Stomach (tissue), 9 donors: Measurements from ENCODE around the gene USB1. TPM values are rescaled to one million over a fixed set of nuclear protein-coding genes. Genes with fewer than 3 reads are reported as not detected.

Experiments used
- DNase-seq, 2 donors: peaks; one replicate each; pipeline versions ENCODE4 v3.0.0 to v3.0.0-alpha.2; 2013 to 2019
- H3K27ac ChIP-seq, 5 donors: fragments of 200-600 bp in 4 of 5; sonication (generic) in 4 of 5; one replicate each; pipeline ENCODE4 v1.5.1; 2013 to 2019; ENCODE audit warnings: mild to moderate bottlenecking in 1 of 5, moderate library complexity in 1 of 5
- H3K27me3 ChIP-seq, 3 donors: fragments of 200-600 bp; sonication (generic); one replicate each; pipeline ENCODE4 v1.5.1; 2017 to 2019; ENCODE audit warnings: mixed run types in 1 of 3
- H3K36me3 ChIP-seq, 4 donors: fragments of 200-600 bp; sonication (generic); 1 replicate in 3 of 4; 2 replicates in 1 of 4; pipeline ENCODE4 v1.5.1; 2016 to 2019
- H3K4me1 ChIP-seq, 4 donors: fragments of 200-600 bp; sonication (generic); one replicate each; pipeline ENCODE4 v1.5.1; 2016 to 2019
- H3K4me3 ChIP-seq, 4 donors: fragments of 200-600 bp; sonication (generic) in 3 of 4; one replicate each; pipeline ENCODE4 v1.5.1; 2016 to 2019; ENCODE audit warnings: mild to moderate bottlenecking in 1 of 4
- H3K9me3 ChIP-seq, 4 donors: fragments of 200-600 bp; sonication (generic); one replicate each; pipeline ENCODE4 v1.5.1; 2016 to 2019
- EP300 ChIP-seq: sonication (generic); formaldehyde crosslinking; IDR thresholded peaks from one replicate; pipeline ENCODE4 v1.6.1; 2017; ENCODE audit warnings: antibody characterized with exemption
- POLR2A ChIP-seq, 4 donors: fragments of 450-650 bp; IDR thresholded peaks; one replicate each; pipeline ENCODE4 v1.6.1; 2016; ENCODE audit warnings: antibody characterized with exemption in 4 of 4, control low read depth in 2 of 4, mild to moderate bottlenecking in 1 of 4, moderate library complexity in 1 of 4
- POLR2AphosphoS5 ChIP-seq, 3 donors: sonication (generic); formaldehyde crosslinking; IDR thresholded peaks; one replicate each; pipeline ENCODE4 v1.6.1; 2016; ENCODE audit warnings: antibody characterized with exemption in 3 of 3
- WGBS, 5 donors: extraction: QIAGEN DNeasy Blood & Tissue Kit in 3 of 5; methylation state at CpG; one replicate each; pipeline versions ENCODE4 v1.1.5 to v1.1.7; 2013 to 2018; 5-methylcytosine and 5-hydroxymethylcytosine counted together
- intact Hi-C: fragments of 100-400 bp; cut with DNase I; formaldehyde crosslinking; loops from one replicate; pipeline ENCODE4 v1.15.1; 2023; ENCODE audit warnings: low total_unique reads
- polyA plus RNA-seq, 3 donors: library from polyadenylated mRNA; stranded (reverse); fragments of 200-250 nt; gene quantifications; one replicate each; pipeline ENCODE4 v1.2.3, GENCODE V29; 2013
- total RNA-seq, 5 donors: library from RNA; depleted of rRNA; stranded (reverse); fragments of >200 nt; gene quantifications; one replicate each; pipeline versions ENCODE4 v1.1.0 to v1.2.3, GENCODE V29; 2014 to 2016
- TF ChIP-seq, protein P1 (sequence below), 7 experiments: fragments of 450-650 bp in 4 of 7; fragments of 200-600 bp in 3 of 7; sonication (generic) in 3 of 7; IDR thresholded peaks; one replicate each; pipeline ENCODE4 v1.5.1; 2016 to 2019; ENCODE audit warnings: antibody characterized with exemption in 7 of 7, control low read depth in 2 of 7, mild to moderate bottlenecking in 1 of 7
- donor health status: healthy with polysubstance abuse.
- donor health status: Bipolar disorder and iron deficiency.
- donor health status: healthy.

The USB1 gene
- total and polyA plus RNA-seq, 8 donors, result 4.1 to 54.0 (median 23.4) TPM

- no peak for DNase-seq
- Histone ChIP-seq H3K4me1 (peaks cover 16 to 24% (median 21%) of the 10 kb centered on the region in 4 donors), H3K27me3 (peaks cover 0 to 23% (median 4%) of the 10 kb centered on the region in 3 donors), H3K36me3 (no peaks in the 10 kb centered on the region), H3K27ac (no peak overlapping the region), H3K9me3 (no peaks in the 10 kb centered on the region), H3K4me3 (no peak overlapping the region)
- TF ChIP-seq EP300 (no peak), POLR2AphosphoS5 (IDR thresholded peaks at IDR 0.05) (no peak), POLR2A (IDR thresholded peaks at IDR 0.05) (no peak)
- TF ChIP-seq, protein P1, sequence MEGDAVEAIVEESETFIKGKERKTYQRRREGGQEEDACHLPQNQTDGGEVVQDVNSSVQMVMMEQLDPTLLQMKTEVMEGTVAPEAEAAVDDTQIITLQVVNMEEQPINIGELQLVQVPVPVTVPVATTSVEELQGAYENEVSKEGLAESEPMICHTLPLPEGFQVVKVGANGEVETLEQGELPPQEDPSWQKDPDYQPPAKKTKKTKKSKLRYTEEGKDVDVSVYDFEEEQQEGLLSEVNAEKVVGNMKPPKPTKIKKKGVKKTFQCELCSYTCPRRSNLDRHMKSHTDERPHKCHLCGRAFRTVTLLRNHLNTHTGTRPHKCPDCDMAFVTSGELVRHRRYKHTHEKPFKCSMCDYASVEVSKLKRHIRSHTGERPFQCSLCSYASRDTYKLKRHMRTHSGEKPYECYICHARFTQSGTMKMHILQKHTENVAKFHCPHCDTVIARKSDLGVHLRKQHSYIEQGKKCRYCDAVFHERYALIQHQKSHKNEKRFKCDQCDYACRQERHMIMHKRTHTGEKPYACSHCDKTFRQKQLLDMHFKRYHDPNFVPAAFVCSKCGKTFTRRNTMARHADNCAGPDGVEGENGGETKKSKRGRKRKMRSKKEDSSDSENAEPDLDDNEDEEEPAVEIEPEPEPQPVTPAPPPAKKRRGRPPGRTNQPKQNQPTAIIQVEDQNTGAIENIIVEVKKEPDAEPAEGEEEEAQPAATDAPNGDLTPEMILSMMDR (IDR thresholded peaks at IDR 0.05), result no peak
- intact Hi-C loops, result no loop called here
- WGBS, 5 donors, result 95 to 100% (median 97%) methylated on average over 8 of the region's 8 CpGs
These were observed 13.6 kb upstream of the USB1 start for GRCh38 chr16:57987441-57988177.

GRCh38 chr16:57988929-57989328 lies 12.3 kb upstream of the USB1 start:
- intact Hi-C loops, result no loop called here
- H3K36me3 ChIP-seq, result peaks cover 1 to 11% (median 6%) of the 10 kb centered on the region in 4 donors
- no peak overlapping the region for H3K4me3 ChIP-seq
- DNase-seq, result no peak
- whole genome bisulfite sequencing, 5 donors, result 43 to 71% (median 50%) methylated on average over 1 of the region's 1 CpG
- H3K4me1 ChIP-seq, result peaks cover 16 to 27% (median 21%) of the 10 kb centered on the region in 4 donors
- peaks cover 0 to 23% (median 4%) of the 10 kb centered on the region in 3 donors for H3K27me3 ChIP-seq
- H3K27ac ChIP-seq, result no peak overlapping the region
- TF ChIP-seq EP300 (no peak), POLR2AphosphoS5 (IDR thresholded peaks at IDR 0.05) (no peak), POLR2A (IDR thresholded peaks at IDR 0.05) (no peak)
- TF ChIP-seq, protein P1 (IDR thresholded peaks at IDR 0.05), result no peak
- H3K9me3 ChIP-seq, result no peaks in the 10 kb centered on the region

DNA sequence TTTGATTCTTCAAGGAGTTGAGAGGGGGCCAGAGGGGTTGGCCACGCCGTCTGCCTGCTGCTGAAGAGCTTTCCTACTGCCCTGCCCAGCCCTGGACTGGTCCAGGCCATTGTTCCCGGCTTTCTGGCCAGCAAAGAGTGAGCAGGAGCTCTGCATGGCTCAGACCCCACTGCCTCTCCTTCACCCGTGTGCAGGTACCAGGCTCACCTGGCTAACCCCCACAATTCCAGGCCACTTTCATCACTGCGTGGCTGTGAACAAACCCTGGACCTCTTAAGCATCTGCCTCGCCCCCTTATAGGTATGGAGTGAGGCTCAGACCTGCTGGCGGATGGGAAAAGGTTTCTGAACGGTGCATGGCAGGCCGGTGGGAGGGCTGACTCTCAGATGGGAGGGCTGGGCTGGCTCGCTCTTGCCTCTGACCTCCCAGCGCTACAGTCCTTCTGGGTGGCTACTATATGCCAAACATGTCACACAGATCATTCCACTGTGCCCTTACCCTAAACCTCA lies 9.6 kb upstream of the USB1 start:
- 78 to 93% (median 86%) methylated on average over 10 to 11 of the region's 11 CpGs for WGBS, 5 donors
- peaks cover 0 to 24% (median 5%) of the 10 kb centered on the region in 4 donors for H3K4me1 ChIP-seq
- peaks cover 16 to 38% (median 31%) of the 10 kb centered on the region in 4 donors for H3K36me3 ChIP-seq
- no peak overlapping the region for H3K27ac ChIP-seq
- H3K27me3 ChIP-seq, result no peaks in the 10 kb centered on the region
- no peak for DNase-seq
- H3K4me3 ChIP-seq, result no peak overlapping the region
- TF ChIP-seq, protein P1 (IDR thresholded peaks at IDR 0.05), result no peak
- no peak for TF ChIP-seq POLR2A (IDR thresholded peaks at IDR 0.05)
- TF ChIP-seq EP300, result no peak
- TF ChIP-seq POLR2AphosphoS5 (IDR thresholded peaks at IDR 0.05), result no peak
- intact Hi-C loops, result no loop called here
- H3K9me3 ChIP-seq, result no peaks in the 10 kb centered on the region

DNA sequence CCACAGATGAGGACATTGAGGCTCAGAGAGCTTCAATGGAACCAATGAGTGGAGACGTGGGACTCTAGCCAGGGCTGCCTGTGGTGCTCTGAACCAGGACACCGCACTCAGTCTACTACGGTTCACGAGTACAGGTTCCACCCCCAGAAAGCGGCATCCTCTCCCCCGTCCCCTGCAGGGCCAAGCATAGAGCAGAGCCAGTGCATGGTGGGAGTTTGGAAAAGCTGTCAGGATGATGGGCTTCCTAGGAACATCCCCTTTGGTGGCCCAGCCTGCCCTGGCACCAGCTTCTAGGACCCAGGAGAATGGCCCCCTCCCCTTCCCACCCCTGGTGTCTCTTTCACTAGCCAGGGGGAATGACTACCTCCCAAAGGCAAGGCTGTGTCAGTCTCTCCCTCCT lies 9.1 kb upstream of the USB1 start:
- H3K4me3 ChIP-seq, result no peak overlapping the region
- TF ChIP-seq EP300, result no peak
- H3K36me3 ChIP-seq, result peaks cover 20 to 42% (median 35%) of the 10 kb centered on the region in 4 donors
- no peak for DNase-seq
- peaks cover 0 to 24% (median 5%) of the 10 kb centered on the region in 4 donors for H3K4me1 ChIP-seq
- H3K27me3 ChIP-seq, result no peaks in the 10 kb centered on the region
- 81 to 95% (median 94%) methylated on average over 6 of the region's 6 CpGs for WGBS, 5 donors
- H3K9me3 ChIP-seq, result no peaks in the 10 kb centered on the region
- intact Hi-C loops, result no loop called here
- H3K27ac ChIP-seq, result no peak overlapping the region

- peaks cover under 1 to 33% (median 13%) of the 10 kb centered on the region in 4 donors for H3K4me1 ChIP-seq
- TF ChIP-seq, protein P1 (IDR thresholded peaks at IDR 0.05), result no peak
- TF ChIP-seq EP300 (no peak), POLR2A (IDR thresholded peaks at IDR 0.05) (no peak), POLR2AphosphoS5 (IDR thresholded peaks at IDR 0.05) (no peak)
- H3K27me3 ChIP-seq, result no peaks in the 10 kb centered on the region
- H3K4me3 ChIP-seq, result no peak overlapping the region
- H3K36me3 ChIP-seq, result peaks cover 30 to 55% (median 47%) of the 10 kb centered on the region in 4 donors
- peak in 1 of 2 donors; percentile 43 for DNase-seq
- intact Hi-C loops, result no loop called here
- WGBS, 5 donors, result 68 to 85% (median 82%) methylated on average over 7 to 8 of the region's 8 CpGs
- no peaks in the 10 kb centered on the region for H3K9me3 ChIP-seq
- no peak overlapping the region for H3K27ac ChIP-seq
These were observed 7.8 kb upstream of the USB1 start for GRCh38 chr16:57993438-57993837.
